ENCODE measurements around the gene CCR5AS.
"Not testable (repeated sequence)": the region's sequence is repeated elsewhere in the genome, so short reads cannot be mapped to it uniquely, and the experiment has no call there.

CCR5AS gene

DNA sequence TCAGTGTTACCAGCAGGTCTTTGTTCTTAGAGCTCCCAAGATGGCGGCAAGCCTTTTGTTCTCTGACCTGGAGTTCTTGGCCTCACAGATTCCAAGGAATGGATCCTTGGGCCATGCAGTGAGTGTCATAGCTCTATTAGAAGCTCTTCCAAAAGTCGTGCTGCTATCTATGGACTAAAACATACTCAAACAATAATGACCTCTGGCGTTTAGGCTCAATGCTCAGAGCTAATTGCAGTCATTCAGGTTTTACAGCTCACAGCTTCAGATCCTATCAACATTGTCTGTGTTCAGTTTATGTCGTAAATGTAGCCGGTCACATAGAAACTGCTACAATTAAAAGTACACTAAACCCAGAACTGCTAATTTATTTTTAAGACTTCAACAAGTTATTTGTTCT lies 22.4 kb upstream of the CCR5AS start:
- DNase-seq (ENCODE audit: low spot score), result no peak

DNA sequence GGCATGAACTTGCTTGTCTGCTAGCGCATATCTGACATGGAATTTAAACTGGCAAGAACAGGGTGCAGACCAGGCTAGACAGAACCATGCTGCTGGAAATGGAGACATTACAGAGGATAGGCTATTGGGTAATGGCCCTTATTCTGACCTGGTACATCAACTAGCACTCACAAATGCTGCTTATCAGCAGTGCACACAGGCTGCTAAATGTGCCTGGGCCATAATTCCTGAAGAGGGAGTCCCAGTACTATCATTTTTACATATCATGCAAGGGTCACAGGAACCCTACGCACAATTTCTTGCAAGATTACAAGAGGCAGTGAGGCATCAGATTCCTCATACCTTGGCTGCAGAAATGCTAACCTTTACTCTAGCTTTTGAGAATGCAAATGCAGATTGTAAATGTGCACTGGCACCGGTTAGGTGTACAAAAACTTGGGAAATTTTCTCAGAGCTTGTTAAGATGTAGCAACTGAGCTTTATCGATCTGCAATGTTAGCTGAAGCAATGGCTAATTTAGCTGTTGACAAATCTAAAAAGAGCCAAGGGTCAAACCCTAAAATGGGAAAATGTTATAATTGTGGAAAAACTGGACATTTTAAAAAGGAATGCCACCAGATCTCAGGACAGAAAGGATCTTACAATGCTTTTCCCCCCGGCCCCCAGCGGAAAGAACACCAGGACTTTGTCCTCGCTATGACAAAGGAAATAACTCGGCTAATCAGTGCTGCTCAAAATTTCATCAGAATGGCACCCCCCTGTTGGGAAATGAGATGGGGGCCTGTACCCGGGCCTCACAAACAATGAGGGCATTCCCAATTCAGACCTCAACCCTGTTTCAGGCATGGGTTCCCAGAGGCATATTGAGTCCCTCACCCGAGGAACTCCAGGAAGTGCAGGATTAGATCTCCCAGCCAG lies 21.3 kb upstream of the CCR5AS start:
- no peak for DNase-seq (ENCODE audit: low spot score)

DNA sequence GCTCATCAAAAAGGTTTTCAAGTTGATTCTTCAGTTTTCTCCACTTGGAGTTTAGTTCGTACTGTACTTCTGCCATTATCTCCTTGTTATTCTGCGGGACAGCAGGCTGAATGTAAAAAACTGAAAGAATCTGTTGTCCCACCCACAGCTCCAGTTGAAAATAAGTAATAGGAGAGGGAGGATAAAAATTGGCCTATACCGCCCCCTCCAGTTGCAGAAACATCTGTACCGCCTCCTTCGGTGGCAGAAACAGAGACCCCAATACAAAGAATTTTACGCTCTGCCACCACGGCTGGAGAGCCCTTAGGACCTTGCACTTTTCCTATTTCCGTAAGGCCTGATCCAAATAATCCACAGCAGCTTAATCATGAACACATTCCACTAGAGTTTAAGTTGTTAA lies 20.5 kb upstream of the CCR5AS start:
- not testable (repeated sequence) for DNase-seq (ENCODE audit: low spot score)

DNA sequence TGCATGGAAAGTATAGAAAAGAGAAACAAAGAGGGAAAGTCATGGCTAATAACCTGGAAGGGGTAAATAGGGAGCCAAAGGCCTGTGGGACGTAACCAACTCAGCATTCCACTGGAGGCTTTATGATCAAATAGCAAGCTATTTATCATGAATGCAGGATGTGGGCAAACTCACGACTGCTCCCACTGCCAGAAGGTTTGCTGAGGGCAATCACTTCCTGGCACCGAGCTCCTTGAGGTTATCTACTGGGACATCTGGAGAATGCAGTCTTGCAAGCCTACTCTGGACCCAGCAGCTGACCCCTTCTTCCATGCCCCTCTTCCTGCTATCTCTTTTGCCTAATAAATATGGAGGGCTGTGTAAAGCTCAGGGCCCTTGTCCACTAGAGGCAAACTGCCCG lies 19.6 kb upstream of the CCR5AS start:
- not testable (repeated sequence) for DNase-seq (ENCODE audit: low spot score)

- DNase-seq (ENCODE audit: low spot score), result no peak
Measured at GRCh38 chr3:46423588-46423987, 16.7 kb upstream of the CCR5AS start.

DNA sequence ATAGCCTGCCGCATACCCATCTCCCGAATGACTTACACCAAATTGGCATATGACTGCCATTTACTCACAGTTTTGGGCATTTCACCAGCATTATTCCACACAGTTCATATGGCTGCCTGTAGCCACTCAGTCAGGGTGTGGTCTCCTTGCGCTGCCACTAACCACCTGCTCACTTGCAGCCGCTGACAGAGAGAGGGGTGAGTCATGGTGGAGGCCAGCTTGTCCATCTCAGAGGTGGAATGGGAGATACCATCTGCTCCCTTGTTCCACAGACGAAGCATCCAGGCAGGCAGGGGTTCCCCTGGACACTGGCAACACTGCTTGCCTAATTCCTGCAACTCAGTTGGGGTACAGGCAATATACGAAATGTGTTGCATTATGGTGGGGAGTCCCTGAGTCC lies 15.8 kb upstream of the CCR5AS start:
- no peak for DNase-seq (ENCODE audit: low spot score)

- DNase-seq (ENCODE audit: low spot score), result no peak
Measured at GRCh38 chr3:46420931-46421330, 14.1 kb upstream of the CCR5AS start.

- no peak for DNase-seq (ENCODE audit: low spot score)
Measured at GRCh38 chr3:46419816-46420215, 12.9 kb upstream of the CCR5AS start.

GRCh38 chr3:46417841-46418611 lies 11.2 kb upstream of the CCR5AS start:
- DNase-seq (ENCODE audit: low spot score), result no peak

DNA sequence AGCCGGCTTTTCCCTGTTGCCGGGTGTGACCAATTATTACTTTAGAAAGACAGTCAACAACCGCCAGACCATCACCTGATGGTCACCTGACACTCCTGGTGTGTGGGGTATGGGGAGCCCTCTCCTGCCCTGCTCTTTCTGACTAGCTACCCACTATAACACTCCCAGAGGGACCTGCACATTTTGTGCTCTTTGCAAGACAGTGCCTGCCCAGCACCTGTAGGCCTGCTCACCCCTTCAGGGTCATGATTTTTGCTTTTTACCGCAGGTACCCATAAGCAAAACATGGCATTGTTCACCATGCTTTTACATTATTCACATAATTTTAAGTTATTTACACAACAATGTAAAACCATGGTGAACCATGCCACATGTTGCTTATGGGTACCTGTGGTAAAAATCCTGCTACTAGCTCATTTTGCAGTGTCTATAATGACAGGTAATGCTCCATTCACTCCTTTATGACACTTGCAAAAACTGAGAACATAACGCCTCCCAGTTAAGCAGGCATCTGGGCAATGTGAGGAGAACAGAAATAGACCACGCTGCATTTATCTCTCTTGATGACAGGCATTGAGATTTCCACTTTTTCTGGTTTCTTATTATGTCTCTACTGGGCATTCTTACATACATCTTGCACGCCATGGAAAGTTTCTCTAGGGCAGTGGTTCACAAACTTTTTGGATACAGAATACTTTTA lies 10.1 kb upstream of the CCR5AS start:
- DNase-seq (ENCODE audit: low spot score), result no peak

- DNase-seq (ENCODE audit: low spot score), result peak; percentile 10
Measured at GRCh38 chr3:46416125-46416810, 9.4 kb upstream of the CCR5AS start.

GRCh38 chr3:46414739-46415138 lies 7.9 kb upstream of the CCR5AS start:
- DNase-seq (ENCODE audit: low spot score), result no peak

GRCh38 chr3:46413951-46414350 lies 7.1 kb upstream of the CCR5AS start:
- no peak for DNase-seq (ENCODE audit: low spot score)

DNA sequence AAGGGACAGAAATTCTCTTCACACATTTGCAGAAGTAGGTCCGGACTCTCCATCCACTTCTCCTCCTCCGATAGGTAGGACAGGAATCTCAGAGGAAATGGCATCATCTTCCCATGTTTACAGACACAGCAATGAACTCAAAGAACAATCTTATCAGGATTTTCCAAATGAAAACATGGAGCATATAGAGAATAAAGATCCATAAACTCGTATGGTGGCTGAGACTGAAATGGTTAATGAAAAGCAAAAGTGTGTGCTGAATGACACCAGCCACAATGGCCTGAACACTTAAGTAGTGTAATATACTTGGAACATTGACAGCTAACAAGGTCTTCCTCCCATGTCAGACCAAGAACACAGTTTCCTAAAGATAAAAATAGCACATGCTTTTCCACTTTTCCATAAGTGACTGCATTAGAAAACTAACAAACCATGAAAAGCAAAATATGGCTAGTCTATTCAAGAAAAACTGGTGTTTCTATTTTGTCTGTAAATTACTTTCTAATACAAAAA lies 6.0 kb upstream of the CCR5AS start:
- DNase-seq (ENCODE audit: low spot score), result no peak

GRCh38 chr3:46411271-46411670 lies 4.4 kb upstream of the CCR5AS start:
- no peak for DNase-seq (ENCODE audit: low spot score)

DNA sequence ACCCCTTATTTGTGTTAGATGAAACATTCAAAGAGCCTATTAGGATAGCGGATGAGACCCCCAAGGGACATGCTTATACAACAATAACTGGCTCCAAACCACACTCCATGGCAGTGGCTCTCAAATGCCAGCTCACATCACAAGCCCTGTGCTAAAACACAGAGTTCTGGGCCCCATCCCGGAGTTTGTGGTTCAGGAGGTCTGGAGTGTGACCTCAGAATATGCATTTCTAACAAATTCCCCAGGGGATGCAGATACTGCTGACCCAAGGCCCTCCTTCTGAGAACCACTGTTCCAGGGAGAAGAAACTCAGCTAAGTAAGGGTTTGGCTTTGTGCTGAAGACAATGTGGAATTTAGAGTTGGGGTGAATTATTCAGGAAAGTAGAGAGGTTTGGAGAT lies 3.8 kb upstream of the CCR5AS start:
- DNase-seq (ENCODE audit: low spot score), result no peak

GRCh38 chr3:46409739-46410489 lies 3.0 kb upstream of the CCR5AS start:
- no peak for DNase-seq (ENCODE audit: low spot score)

DNA sequence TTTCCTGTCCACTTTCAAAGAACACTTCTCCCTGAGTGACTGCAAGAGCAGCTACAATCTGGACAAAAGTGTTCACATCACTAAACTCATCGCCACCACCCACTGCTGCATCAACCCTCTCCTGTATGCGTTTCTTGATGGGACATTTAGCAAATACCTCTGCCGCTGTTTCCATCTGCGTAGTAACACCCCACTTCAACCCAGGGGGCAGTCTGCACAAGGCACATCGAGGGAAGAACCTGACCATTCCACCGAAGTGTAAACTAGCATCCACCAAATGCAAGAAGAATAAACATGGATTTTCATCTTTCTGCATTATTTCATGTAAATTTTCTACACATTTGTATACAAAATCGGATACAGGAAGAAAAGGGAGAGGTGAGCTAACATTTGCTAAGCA lies 2.0 kb upstream of the CCR5AS start:
- no peak for DNase-seq (ENCODE audit: low spot score)

GRCh38 chr3:46407970-46408369 lies 1.1 kb upstream of the CCR5AS start:
- no peak for DNase-seq (ENCODE audit: low spot score)

GRCh38 chr3:46406443-46406787 lies 451 bp downstream of the CCR5AS start:
- no peak for DNase-seq (ENCODE audit: low spot score)

Data from NAMALWA (cell line).